B cell (primary cell): ENCODE data around the gene NUMB.

Experiments used
- EZH2 ChIP-seq: IDR thresholded peaks from 2 replicates; pipeline ENCODE4 v1.6.1; 2012; ENCODE audit warnings: borderline replicate concordance, low read depth, mild to moderate bottlenecking, moderate library complexity, low read length; ENCODE audit not compliant: insufficient read depth, poor library complexity, severe bottlenecking
- TF ChIP-seq, protein P1 (sequence below): fragments of 200-600 bp; IDR thresholded peaks from one replicate; pipeline ENCODE4 v1.8.0; 2022; ENCODE audit warnings: antibody characterized with exemption, mild to moderate bottlenecking

DNA sequence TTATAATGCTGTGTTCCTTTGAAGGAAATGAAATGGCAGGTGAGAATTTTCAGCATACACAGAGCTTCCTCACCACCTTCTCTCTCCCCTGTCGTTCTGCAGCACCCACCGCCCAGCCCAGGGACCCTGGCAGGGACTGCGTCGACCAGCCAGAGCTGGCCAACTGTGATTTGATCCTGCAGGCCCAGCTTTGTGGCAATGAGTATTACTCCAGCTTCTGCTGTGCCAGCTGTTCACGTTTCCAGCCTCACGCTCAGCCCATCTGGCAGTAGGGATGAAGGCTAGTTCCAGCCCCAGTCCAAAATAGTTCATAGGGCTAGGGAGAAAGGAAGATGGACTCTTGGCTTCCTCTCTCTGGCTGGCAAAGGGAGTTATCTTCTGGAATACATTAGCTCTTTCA lies 186.0 kb downstream of the NUMB start:
- TF ChIP-seq, protein P1, sequence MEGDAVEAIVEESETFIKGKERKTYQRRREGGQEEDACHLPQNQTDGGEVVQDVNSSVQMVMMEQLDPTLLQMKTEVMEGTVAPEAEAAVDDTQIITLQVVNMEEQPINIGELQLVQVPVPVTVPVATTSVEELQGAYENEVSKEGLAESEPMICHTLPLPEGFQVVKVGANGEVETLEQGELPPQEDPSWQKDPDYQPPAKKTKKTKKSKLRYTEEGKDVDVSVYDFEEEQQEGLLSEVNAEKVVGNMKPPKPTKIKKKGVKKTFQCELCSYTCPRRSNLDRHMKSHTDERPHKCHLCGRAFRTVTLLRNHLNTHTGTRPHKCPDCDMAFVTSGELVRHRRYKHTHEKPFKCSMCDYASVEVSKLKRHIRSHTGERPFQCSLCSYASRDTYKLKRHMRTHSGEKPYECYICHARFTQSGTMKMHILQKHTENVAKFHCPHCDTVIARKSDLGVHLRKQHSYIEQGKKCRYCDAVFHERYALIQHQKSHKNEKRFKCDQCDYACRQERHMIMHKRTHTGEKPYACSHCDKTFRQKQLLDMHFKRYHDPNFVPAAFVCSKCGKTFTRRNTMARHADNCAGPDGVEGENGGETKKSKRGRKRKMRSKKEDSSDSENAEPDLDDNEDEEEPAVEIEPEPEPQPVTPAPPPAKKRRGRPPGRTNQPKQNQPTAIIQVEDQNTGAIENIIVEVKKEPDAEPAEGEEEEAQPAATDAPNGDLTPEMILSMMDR, result no peak
- TF ChIP-seq EZH2, result no peak
